HepG2 (cell line): Measurements from ENCODE around the gene SECTM1. TPM values are rescaled to one million over a fixed set of nuclear protein-coding genes. Genes with fewer than 3 reads are reported as not detected.

Source experiments
- AHDC1 ChIP-seq: sonication (generic); formaldehyde crosslinking; IDR thresholded peaks from 2 replicates; pipeline ENCODE4 v1.5.1; 2020; ENCODE audit warnings: mild to moderate bottlenecking, missing genetic modification reagents, borderline replicate concordance
- BRF2 ChIP-seq: sonication (generic); formaldehyde crosslinking; IDR thresholded peaks from 2 replicates; pipeline ENCODE4 v1.8.1; 2022; ENCODE audit warnings: mild to moderate bottlenecking, missing genetic modification reagents
- DRAP1 ChIP-seq: IDR thresholded peaks from 2 replicates; pipeline ENCODE4 v1.6.1; 2016; ENCODE audit warnings: missing genetic modification reagents, missing compliant biosample characterization
- EEA1 ChIP-seq: sonication (generic); formaldehyde crosslinking; IDR thresholded peaks from 2 replicates; pipeline ENCODE4 v1.5.1; 2020; ENCODE audit warnings: mild to moderate bottlenecking, missing genetic modification reagents, borderline replicate concordance
- GZF1 ChIP-seq: sonication (generic); formaldehyde crosslinking; IDR thresholded peaks from 2 replicates; pipeline ENCODE4 v1.5.1; 2020; ENCODE audit warnings: mild to moderate bottlenecking, missing genetic modification reagents
- HNRNPLL ChIP-seq: fragments of 200-400 bp; formaldehyde crosslinking; IDR thresholded peaks from 2 replicates; pipeline ENCODE4 v1.6.1; 2017; ENCODE audit warnings: mild to moderate bottlenecking, low read depth, low read length; ENCODE audit not compliant: poor library complexity, severe bottlenecking
- JUNB ChIP-seq: sonication (generic); formaldehyde crosslinking; IDR thresholded peaks from 2 replicates; pipeline ENCODE4 v1.8.0; 2022; ENCODE audit warnings: missing genetic modification reagents, mild to moderate bottlenecking, borderline replicate concordance
- KLF16 ChIP-seq, 2 experiments: sonication (generic) in 1 of 2; formaldehyde crosslinking in 1 of 2; IDR thresholded peaks; 2 replicates each; pipeline versions ENCODE4 v1.6.1 to v1.8.0; 2016 to 2023; ENCODE audit warnings: missing genetic modification reagents in 2 of 2, missing compliant biosample characterization in 1 of 2
- RNF2 ChIP-seq: fragments of 450-650 bp; conservative IDR thresholded peaks from 2 replicates; pipeline ENCODE4 v1.6.1; 2016; ENCODE audit warnings: low read depth
- ZNF142 ChIP-seq: sonication (generic); formaldehyde crosslinking; IDR thresholded peaks from 2 replicates; pipeline ENCODE4 v1.4.0; 2020; ENCODE audit warnings: missing genetic modification reagents
- ZNF34 ChIP-seq: sonication (generic); formaldehyde crosslinking; IDR thresholded peaks from 2 replicates; pipeline ENCODE4 v1.4.0; 2020; ENCODE audit warnings: mild to moderate bottlenecking, missing genetic modification reagents, borderline replicate concordance
- ZNF367 ChIP-seq: sonication (generic); formaldehyde crosslinking; IDR thresholded peaks from 2 replicates; pipeline ENCODE4 v1.4.0; 2020; ENCODE audit warnings: missing genetic modification reagents, borderline replicate concordance
- ZNF768 ChIP-seq: sonication (generic); formaldehyde crosslinking; IDR thresholded peaks from 2 replicates; pipeline ENCODE4 v1.4.0; 2020; ENCODE audit warnings: missing genetic modification reagents
- polyA plus RNA-seq, 8 experiments: library from polyadenylated mRNA; depleted of rRNA in 3 of 8; stranded (reverse) in 7 of 8; unstranded in 1 of 8; fragments of >200 nt; fragmentation: Illumina TruSeq in 4 of 8; extraction: Trizol in 4 of 8; gene quantifications; 2 replicates each; pipeline versions ENCODE4 v1.2.1 to v1.2.3, GENCODE V29; 2011 to 2016; ENCODE audit warnings: low read depth in 4 of 8, missing spikeins in 1 of 8, mixed read lengths in 1 of 8; ENCODE audit not compliant: insufficient read depth in 1 of 8
- total RNA-seq, 5 experiments: library from RNA; depleted of rRNA; stranded (reverse); fragments of >200 nt; fragmentation: Illumina TruSeq; extraction: Trizol; gene quantifications; 2 replicates each; pipeline ENCODE4 v1.2.3, GENCODE V29; 2016; ENCODE audit warnings: low read depth in 1 of 5

The SECTM1 gene
- total and polyA plus RNA-seq, 2 of the 13 experiments (the other 11 are each of a cell fraction or from before 2014, with no cell fraction given) = 3.5 to 5.3 TPM

GRCh38 chr17:82273327-82274133 lies 60.0 kb downstream of the SECTM1 start, which contains the start of gene CSNK1D (continued):
- TF ChIP-seq KLF16 (CRISPR knock-in tag; IDR thresholded peaks at IDR 0.05) (peak in 1 of 2 experiments; percentile 97; a peak in 2 of 4 replicates), EEA1 (CRISPR knock-in tag) (no peak; the same call in 1 of the 2 replicates), ZNF768 (CRISPR knock-in tag) (peak; percentile 52; the same call in 1 of the 2 replicates), HNRNPLL (no peak), RNF2 (no peak), GZF1 (CRISPR knock-in tag) (peak; percentile 85), ZNF34 (0 out of 2 replicates have a peak, but pooled peaks have one; percentile 78), JUNB (no peak), ZNF367 (0 out of 2 replicates have a peak, but pooled peaks have one; percentile 21), DRAP1 (CRISPR knock-in tag) (peak; percentile 92), ZNF142 (CRISPR knock-in tag) (no peak; the same call in 1 of the 2 replicates), BRF2 (CRISPR knock-in tag) (0 out of 2 replicates have a peak, but pooled peaks have one; percentile 60), AHDC1 (CRISPR knock-in tag) (0 out of 2 replicates have a peak, but pooled peaks have one; percentile 24)
